Inflammatory macrophage (primary cell): ENCODE measurements around the gene GRAP.
"Not testable (repeated sequence)": the region's sequence is repeated elsewhere in the genome, so short reads cannot be mapped to it uniquely, and the experiment has no call there.

Experiments used
- DNase-seq, 2 donors: peaks; one replicate each; pipeline ENCODE4 v3.0.0-alpha.2; 2020 to 2022
- total RNA-seq, 18 experiments: gene quantifications; one replicate each; lab custom pipeline; 2026; ENCODE audit warnings: mixed read lengths in 6 of 18, inconsistent platforms in 2 of 18; lab: John Stamatoyannopoulos, UW

GRAP gene
- 0.46 to 7.3 (median 3.8) reads per million in 18 experiments for total RNA-seq

- DNase-seq = not testable (repeated sequence)
These were observed at the start of gene GRAP for GRCh38 chr17:19046782-19047375. GRAP (minus strand) TSS chr17:19046957; CDS start chr17:19046926, 31 bp downstream.

DNA sequence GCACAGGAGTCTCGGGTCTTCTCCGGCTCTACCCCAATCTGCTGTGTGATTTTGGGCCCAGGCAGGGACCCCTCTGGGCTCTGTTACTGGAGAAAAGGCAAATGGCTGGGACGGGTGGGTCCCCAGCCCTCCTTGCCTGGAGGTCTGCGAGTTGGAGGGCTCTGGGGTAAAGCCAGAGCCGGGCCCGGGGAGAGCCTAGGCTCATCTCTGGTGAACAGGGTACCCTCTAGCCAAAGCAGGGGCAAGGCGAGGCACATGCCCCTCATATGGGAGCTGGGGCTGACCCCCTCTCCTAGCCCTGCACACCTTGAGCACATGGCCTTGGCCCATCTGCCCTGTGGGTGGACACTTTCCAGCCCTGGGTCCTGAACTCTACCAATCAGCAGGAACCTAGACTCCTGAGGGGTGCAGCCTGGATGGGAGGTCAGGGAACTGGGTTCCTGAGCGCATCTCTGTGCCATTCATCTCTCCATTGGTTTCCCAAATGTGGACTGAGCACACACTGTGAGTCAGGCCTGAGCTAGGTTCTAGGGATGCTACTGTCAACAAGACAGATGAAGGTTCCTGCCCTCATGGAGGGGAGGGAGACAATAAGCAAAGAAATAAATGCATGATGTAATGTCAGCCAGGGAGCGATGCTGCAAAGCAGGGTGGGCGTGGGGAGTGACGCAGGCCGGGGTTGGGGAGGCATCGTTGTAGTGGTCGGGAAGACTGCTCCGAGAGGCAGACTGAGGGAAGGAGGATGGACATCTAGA, 47.1 kb upstream of the GRAP start:
- not testable (repeated sequence) for DNase-seq

DNA sequence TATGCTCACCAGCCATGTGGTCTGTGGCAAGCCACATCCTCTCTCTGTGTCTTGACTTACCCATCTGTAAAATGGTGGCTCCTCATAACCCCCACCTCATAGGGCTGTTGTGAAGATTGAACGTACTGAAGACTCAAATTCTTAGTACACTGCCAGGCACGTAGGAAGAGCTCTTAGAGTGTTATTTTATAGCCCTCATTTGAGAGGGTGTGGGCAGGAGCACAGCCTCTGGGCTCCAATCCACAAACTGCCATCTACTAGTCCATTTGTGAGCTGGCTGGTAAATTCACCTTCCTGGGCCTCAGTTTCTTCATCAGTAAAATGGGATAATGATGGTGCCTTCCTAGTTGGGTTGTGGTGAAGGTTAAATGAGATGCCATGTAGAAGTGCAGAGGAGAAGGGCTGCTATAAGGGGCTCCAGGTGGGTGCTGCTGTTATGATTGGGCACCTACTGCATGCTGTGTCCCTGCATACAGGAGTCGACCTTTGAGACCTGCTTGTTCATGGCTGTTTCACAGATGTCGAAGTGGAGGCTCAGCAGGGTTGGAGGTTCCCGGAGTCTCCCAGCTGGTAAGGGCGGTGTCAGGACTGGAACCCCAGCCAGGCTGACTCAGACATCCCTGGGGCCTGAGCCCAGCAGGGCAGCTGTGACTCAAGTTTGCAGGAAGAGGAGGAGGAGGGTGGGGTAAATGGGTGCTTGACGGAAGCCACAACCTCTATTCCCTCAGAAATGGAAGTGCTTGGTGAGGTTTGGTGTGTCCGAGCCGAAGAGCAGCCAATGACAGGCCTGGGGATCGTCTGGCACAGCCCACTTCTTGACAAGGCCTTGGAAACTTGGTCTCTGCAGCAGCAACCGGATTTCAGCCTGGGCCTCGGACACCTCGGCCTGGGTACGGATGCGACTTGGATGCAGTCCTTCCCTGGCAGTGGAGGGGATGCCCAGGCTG, 46.3 kb upstream of the GRAP start:
- DNase-seq = not testable (repeated sequence)

- DNase-seq = not testable (repeated sequence)
These were observed 43.5 kb upstream of the GRAP start for GRCh38 chr17:19090058-19090772.

DNA sequence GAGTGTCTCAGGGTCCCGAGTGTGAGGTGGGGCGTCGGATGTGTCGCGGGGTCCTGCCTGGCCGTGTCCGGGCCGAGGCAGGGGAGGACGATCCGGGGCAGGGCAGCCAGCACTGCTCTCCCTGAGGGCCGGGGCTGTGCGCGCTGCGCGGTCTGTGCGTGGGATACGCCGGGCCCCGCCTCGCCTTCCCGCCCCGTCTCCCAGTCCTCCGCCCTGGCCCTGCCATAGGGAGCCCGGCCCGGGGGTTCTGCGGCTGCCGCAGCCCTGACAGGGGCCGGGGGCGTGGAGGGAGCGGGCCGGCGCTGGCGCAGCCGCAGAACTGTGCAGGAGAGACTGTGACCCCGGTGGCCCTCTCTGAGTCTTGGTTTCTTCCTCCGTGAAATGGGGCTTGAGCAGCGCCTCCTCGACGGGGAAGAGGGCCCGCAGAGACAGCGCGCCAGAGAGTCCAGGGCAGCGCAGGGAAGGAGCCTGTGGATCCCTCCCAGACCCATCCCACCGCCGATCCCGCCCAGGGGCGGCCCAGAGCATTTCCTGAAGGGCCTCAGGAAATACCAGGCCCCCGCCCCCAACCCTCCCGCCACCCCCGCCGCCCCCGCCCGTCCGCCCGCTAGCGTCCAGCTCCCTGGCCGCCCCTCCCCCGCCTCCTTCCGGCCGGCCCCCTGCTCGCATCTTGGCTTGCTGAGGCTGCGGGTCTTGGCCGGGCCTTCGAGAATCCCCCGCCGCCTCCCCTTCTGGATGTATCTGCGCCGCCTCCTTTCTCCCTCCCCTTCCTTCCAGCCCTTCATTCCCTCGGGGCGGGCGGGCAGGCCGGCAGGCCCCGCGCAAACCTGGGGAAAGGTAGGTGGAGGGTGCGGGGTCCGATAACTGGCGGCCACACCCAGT, 42.3 kb upstream of the GRAP start:
- DNase-seq = not testable (repeated sequence)

GRCh38 chr17:19077386-19077785, 30.6 kb upstream of the GRAP start:
- DNase-seq = not testable (repeated sequence)

GRCh38 chr17:19076398-19077192, 29.8 kb upstream of the GRAP start:
- DNase-seq = not testable (repeated sequence)

DNA sequence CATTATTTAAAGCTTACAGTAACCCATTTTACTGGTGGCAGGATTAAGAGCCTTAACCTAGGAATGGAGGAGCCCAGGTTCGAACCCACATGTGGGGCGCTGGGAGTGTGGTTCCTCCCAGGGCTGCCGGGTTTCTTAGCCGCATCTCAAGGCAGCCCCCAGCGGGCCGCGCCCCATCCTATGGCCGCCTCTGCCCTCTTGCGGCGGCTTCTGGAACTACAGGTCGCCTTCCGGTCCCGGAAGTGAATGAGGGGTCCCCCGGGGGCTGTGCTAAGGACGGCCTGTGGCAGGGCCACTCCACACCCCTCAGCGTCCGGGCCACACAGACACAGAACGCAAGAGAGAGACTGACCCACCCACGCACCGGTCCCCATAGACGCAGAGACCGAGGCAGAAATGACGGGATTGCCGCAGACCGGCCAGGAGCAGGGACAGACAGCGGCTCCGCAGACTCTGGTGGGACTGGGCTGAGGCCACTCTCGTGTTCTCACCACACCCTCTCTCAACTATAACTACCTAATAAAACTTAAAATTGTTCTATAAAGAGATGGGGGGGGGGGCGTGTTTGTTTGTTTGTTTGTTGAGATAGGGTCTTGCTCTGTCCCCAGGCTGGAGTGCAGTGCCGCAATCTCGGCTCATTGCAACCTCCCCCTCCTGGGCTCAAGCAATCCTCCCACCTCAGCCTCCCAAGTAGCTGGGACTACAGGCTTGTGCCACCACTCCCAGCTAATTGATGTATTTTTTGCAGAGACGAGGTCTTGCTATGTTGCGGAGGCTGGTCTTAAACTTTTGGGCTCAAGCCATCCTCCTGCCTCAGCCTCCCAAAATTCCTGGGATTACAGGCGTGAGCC, 23.8 kb upstream of the GRAP start:
- not testable (repeated sequence) for DNase-seq

DNA sequence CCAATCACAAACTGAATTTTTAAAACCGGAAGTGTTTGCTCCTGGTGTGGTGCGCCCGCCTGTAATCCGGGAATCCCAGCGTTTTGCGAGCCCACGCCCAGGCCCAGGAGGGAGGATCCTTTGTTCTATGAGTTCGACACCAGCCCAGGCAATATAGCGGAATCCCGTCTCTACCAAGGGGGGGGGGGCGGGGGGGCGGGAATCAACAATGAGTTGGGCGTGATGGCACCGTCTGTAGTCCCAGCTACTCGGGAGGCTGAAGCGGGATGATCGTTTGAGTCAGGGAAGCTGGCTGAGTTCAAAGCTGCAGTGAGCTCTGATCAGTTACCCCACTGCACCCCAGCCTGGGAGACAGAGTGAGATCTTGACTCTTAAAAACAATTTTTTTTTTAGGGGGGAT, 17.6 kb upstream of the GRAP start:
- DNase-seq = not testable (repeated sequence)

DNA sequence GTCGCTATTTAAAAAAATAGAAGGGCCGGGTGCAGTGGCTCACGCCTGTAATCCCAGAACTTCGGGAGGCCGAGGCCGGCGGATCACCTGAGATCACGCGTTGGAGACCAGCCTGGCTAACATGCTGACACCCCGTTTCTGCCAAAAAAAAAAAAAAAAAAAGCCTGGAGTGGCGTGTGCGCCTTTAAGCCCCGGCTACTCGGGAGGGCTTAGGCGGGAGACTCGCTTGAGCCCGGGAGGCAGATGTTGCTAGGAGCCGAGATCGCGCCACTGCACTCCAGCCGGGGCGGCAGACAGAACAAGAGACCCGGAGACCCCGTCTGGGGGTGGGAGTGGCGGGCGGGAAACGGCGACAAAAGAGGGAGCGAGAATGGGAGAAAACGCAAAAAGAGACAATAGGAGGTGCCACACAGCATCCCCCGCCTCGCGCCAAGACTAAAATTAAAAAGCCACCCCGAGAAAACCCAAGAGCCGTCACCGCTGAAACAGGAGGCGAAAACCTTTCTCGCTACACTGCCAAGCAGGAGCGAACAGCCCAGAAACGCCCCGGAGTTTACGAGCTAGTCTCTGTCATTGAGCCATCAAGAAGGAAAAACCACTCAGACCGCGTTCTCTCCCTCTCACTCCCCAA, 16.7 kb upstream of the GRAP start:
- DNase-seq = not testable (repeated sequence)

DNA sequence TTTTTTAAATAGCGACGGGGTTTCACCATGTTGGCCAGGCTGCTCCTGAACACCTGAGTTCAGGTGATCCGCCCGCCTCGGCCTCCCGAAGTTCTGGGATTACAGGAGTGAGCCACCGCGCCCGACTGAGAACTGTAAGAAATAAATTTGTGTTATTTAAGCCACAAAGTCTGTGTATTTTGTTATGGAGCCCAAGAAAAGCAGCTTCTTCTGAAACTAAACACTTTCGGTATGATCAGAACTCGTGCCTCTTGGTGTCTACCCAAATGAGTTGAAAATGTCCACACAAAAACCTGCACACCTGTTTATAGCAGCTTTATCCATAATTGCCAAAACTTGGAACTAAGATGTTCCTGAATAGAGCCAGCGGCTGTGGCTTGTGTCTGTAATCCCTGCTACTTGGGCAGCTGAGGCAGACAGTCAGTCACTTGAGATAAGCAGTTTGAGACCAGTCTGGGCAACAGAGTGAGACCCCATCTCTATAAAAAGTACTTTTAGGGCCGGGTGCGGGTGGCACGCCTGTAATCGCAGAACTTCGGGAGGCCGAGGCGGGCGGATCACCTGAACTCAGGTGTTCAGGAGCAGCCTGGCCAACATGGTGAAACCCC, 16.1 kb upstream of the GRAP start:
- DNase-seq = not testable (repeated sequence)

GRCh38 chr17:19062009-19062717, 15.4 kb upstream of the GRAP start:
- DNase-seq = not testable (repeated sequence)

DNA sequence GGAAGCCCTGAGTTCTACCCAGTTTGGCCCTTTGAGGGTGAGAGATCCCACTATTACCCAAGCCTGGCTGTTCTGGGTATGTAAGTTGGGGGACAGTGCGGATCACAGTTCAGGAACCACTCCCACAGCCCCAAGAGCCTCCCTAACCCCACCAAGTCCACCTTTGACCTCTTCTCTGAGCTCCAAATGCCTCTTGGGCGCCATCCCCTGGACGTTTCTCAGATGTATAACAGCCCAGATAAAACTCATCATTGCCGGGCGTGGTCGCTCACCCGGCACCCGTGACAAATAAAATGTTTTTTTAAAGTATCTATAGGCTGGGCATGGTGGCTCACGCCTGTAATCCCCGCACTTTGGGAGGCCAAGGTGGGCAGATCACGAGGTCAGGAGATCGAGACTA, 8.7 kb upstream of the GRAP start:
- DNase-seq = not testable (repeated sequence)

- not testable (repeated sequence) for DNase-seq
These were observed 2.1 kb upstream of the GRAP start for GRCh38 chr17:19048826-19049225.

GRCh38 chr17:19047510-19047909, 753 bp upstream of the GRAP start:
- not testable (repeated sequence) for DNase-seq

GRCh38 chr17:19044643-19045042, 2.1 kb downstream of the GRAP start:
- DNase-seq = not testable (repeated sequence)

- DNase-seq = not testable (repeated sequence)
These were observed 3.7 kb downstream of the GRAP start for GRCh38 chr17:19043032-19043431.

- DNase-seq = not testable (repeated sequence)
These were observed 4.4 kb downstream of the GRAP start for GRCh38 chr17:19042369-19042768.
